ENCODE results near the gene APOBEC4.

- TF ChIP-seq CTCF (IDR thresholded peaks at IDR 0.05; ENCODE audit: control extremely low read depth in 1 of 3, insufficient read depth in 1 of 3, low read depth in 1 of 3, low read length in 3 of 3) (no peak), RAD21 (IDR thresholded peaks at IDR 0.05 in 1 of 2, conservative IDR thresholded peaks at IDR 0.05 in 1 of 2; ENCODE audit: low read depth in 2 of 2, low read length in 2 of 2) (no peak), RBBP5 (IDR thresholded peaks at IDR 0.05; ENCODE audit: borderline replicate concordance, low read depth, low read length) (no peak), POLR2A (IDR thresholded peaks at IDR 0.05; ENCODE audit: control extremely low read depth in 1 of 2, low read depth in 2 of 2, low read length in 2 of 2) (no peak), ATF2 (IDR thresholded peaks at IDR 0.05; ENCODE audit: low read length) (no peak), POU5F1 (IDR thresholded peaks at IDR 0.05; ENCODE audit: low read depth, low read length) (no peak), YY1 (IDR thresholded peaks at IDR 0.05; ENCODE audit: low read depth, low read length) (no peak)
Measured at GRCh38 chr1:183702087-183702812, 49.1 kb upstream of the APOBEC4 start.
